ENCODE data around the gene FAM131C.

The FAM131C gene, protein sequence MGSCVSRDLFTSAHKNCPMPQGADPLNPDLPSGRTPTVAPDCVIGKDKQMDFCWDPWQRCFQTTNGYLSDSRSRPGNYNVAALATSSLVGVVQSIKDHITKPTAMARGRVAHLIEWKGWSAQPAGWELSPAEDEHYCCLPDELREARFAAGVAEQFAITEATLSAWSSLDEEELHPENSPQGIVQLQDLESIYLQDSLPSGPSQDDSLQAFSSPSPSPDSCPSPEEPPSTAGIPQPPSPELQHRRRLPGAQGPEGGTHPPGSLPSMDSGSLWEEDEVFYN
- long read RNA-seq, donor 1: 0 reads
- long read RNA-seq, donor 2: 0 reads
- long read RNA-seq, donor 3: 0 reads
- long read RNA-seq, donor 4: 0 reads
- long read RNA-seq, donor 5: 0 reads
- long read RNA-seq, donor 6, partial matches to known transcripts: 0 of 2 reads
- long read RNA-seq, donor 6, other reads (novel, unspliced or antisense): 0 of 2 reads
- long read RNA-seq, donor 7, partial matches to known transcripts: 0 of 2 reads
- long read RNA-seq, donor 7, other reads (novel, unspliced or antisense): 0 of 2 reads
- long read RNA-seq, donor 8, partial matches to known transcripts: 0 of 1 reads
- long read RNA-seq, donor 8, other reads (novel, unspliced or antisense): 0 of 1 reads

GRCh38 chr1:16073490-16074119 lies at the start of gene FAM131C:
Gene FAM131C, minus strand, starts transcription at chr1:16073651. Its CDS starts 209 bp downstream, at chr1:16073442.
- no peak for DNase-seq

- DNase-seq: no peak
Observed at GRCh38 chr1:16122916-16123315, 49.5 kb upstream of the FAM131C start.

- no peak for DNase-seq
Observed at GRCh38 chr1:16122350-16122881, 49.0 kb upstream of the FAM131C start.

GRCh38 chr1:16120940-16121410 lies 47.5 kb upstream of the FAM131C start:
- DNase-seq: no peak

GRCh38 chr1:16120407-16120806 lies 47.0 kb upstream of the FAM131C start:
- DNase-seq: no peak

GRCh38 chr1:16119926-16120325 lies 46.5 kb upstream of the FAM131C start:
- no peak for DNase-seq

DNA sequence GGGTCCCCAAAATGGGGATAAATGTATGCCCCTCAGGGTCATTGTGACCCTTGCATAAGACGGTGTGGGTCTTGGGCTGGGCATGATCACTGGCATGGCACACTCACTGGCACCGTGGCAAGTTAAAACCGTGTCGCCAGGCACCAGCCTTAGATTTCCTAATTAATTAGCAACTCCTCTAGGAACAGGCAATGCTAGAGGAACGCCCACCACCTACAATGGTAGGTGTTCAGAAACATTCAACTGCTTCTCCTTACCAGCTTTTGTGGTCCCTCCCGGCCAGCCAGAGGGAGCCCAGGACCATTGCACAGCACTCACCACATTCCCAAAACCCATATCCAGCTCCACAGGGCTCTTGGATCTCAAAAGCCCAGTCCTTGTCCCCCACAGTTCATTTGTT lies 46.1 kb upstream of the FAM131C start:
- DNase-seq: no peak

DNA sequence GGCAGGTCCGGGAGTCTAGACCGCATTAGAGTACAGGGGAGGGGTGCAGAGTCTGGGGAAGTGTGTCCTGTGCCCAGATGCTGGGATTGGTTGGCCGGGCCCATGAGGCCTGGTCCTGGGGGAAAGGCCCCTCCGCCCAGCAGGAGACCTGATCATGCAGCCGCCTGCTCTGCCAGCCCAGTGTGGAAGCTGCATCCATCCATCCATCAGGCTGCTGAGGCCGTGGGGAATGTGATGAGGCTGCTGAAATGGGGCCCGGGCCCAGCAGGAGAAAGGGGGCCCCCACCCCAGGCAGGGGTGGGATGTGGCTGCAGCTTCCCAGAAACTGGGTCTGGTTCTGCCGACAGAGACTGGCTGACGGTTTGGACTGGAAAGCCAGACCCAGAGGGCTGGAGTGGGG lies 45.3 kb upstream of the FAM131C start:
- DNase-seq: no peak

DNA sequence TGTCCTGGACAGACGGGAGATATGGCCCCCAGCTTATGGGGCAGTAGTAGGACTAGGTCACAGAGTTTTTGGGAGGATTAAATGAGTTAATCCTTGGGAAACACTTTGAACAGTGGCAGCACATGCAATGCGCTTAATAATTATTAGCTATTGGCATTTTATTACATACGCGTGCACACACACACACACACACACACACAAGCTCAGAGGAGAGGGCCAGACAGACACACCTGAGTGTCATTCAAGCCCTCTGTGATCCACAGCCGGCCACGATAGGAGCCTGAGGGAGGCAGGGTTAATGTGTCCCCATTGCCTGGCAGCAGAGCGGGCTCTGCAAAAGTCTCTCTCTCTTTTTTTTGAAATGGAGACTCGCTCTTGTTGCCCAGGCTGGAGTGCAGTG lies 44.5 kb upstream of the FAM131C start:
- DNase-seq: no peak

- no peak for DNase-seq
Observed at GRCh38 chr1:16117369-16117768, 43.9 kb upstream of the FAM131C start.

GRCh38 chr1:16116625-16117024 lies 43.2 kb upstream of the FAM131C start:
- no peak for DNase-seq

GRCh38 chr1:16116002-16116401 lies 42.6 kb upstream of the FAM131C start:
- no peak for DNase-seq

GRCh38 chr1:16115468-16115983 lies 42.1 kb upstream of the FAM131C start:
- DNase-seq: no peak

- DNase-seq: no peak
Observed at GRCh38 chr1:16114527-16115467, 41.3 kb upstream of the FAM131C start.

- DNase-seq: no peak
Observed at GRCh38 chr1:16112596-16113555, 39.4 kb upstream of the FAM131C start.

DNA sequence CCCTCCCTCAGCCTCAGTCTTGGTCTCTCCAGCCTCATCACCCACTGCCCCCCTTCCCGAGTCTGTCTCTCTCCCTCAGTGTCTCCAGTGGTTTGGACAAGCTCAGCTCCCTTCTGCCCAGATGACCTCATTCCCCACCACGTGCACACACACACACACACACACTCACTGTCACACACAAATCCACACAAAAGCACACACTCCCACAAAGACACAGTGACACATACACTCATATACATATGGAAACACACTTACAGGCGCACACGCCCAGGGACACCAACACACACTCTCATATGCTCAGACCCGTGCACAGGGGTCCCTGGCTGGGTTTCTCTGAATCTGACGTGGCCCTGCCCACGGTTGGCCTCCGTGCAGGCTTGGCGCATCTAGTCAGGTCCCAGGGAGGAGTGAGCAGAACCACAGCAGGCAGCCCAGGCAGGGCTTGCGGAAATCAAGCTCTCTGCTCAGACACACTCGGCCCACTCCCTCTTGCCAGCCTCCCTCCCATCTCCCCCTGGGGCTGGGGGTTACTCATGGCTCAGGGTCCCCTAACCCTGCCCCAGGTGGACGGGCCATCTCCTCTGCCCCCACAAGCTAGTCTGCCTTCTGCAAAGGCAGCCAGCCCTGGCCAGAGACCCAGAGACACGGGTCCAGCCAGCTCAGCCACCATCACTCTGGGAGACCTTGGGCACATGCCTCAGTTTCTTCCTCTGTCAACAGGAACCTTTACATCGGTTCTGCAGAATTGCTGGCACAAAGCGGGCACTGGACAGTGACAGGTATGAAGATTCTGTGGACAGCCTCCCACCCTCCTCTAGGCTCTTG lies 38.5 kb upstream of the FAM131C start:
- DNase-seq: peak; percentile 62

- no peak for DNase-seq
Observed at GRCh38 chr1:16110884-16111283, 37.4 kb upstream of the FAM131C start.

- DNase-seq: no peak
Observed at GRCh38 chr1:16110456-16110855, 37.0 kb upstream of the FAM131C start.

DNA sequence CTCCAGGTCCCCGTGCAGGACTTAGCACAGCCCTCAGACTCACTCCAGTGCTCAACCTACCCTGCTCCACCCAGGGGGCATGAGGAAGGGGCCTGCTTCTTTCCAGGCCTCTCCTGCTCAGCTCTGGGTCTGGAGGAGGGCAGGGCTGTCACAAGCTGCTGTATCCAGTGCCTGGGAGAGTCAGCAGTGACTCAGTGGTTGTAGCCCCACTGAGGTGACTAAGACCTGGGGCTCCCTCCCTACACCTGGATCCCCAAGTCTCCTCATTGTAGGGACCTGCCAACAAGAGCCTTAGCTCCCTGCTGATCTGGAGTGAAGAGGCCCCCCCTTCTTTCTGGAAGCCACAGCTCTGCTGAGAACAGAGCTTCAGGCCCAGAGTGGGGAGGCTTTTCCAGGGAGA lies 36.1 kb upstream of the FAM131C start:
- DNase-seq: no peak
